ENCODE results near the gene TCF4.

Gene TCF4

GRCh38 chr18:55287149-55287806 is 300.7 kb downstream of the TCF4 start:
- TF ChIP-seq CTCF (IDR thresholded peaks at IDR 0.05; ENCODE audit: borderline replicate concordance, insufficient read depth, low read depth, low read length), result no peak
- no peak overlapping the region for H3K4me3 ChIP-seq (ENCODE audit: low read depth, low read length)

GRCh38 chr18:55286257-55286825 is 301.7 kb downstream of the TCF4 start:
- H3K4me3 ChIP-seq (ENCODE audit: low read depth, low read length), result no peak overlapping the region
- TF ChIP-seq CTCF (IDR thresholded peaks at IDR 0.05; ENCODE audit: borderline replicate concordance, insufficient read depth, low read depth, low read length), result no peak

DNA sequence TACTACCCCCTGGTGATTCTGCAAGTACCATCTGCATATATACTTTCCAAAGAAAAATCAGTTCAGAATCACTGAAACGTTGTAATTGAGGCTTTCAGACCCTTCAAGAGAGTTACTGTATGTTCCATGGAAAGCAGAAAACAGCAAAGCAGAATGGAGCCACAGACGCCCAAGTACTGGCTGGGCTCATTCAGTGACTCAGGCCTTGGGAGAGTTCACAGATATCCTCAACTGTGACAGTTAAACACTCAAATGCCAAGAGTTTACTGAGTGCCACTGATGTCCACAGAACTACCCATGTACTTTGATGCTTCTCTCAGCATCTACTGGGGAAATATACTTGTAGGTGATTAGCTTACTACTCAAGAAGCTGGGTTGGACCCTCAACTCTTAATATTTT is 303.4 kb downstream of the TCF4 start:
- TF ChIP-seq CTCF (IDR thresholded peaks at IDR 0.05; ENCODE audit: borderline replicate concordance, insufficient read depth, low read depth, low read length), result no peak

DNA sequence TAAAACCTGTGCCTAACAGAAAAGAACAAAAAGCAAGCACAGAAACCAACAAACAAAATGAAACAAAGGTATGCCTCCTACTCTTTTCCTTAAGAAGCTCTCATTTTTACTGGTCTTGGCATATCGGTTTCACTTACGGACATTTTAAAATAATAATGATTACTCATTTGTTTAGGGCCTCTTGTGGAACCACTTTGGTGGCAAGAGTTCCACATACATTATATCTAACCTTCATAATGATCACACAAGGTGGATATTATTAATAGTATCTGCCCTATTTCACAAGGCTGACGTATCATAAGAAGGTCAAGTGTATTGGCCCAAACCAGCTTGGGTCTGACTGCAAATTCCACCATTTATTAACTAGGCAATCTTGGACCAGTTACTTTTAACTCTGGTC is 304.7 kb downstream of the TCF4 start:
- no peak overlapping the region for H3K4me3 ChIP-seq (ENCODE audit: low read depth, low read length)
- no peak for TF ChIP-seq CTCF (IDR thresholded peaks at IDR 0.05; ENCODE audit: borderline replicate concordance, insufficient read depth, low read depth, low read length)

More for the DNA sequence above, 303.4 kb downstream of the TCF4 start:
- no peak overlapping the region for H3K4me3 ChIP-seq (ENCODE audit: low read depth, low read length)

- no peak for TF ChIP-seq CTCF (IDR thresholded peaks at IDR 0.05; ENCODE audit: borderline replicate concordance, insufficient read depth, low read depth, low read length)
- H3K4me3 ChIP-seq (ENCODE audit: low read depth, low read length), result no peak overlapping the region
These were observed 307.5 kb downstream of the TCF4 start for GRCh38 chr18:55280503-55280902.

DNA sequence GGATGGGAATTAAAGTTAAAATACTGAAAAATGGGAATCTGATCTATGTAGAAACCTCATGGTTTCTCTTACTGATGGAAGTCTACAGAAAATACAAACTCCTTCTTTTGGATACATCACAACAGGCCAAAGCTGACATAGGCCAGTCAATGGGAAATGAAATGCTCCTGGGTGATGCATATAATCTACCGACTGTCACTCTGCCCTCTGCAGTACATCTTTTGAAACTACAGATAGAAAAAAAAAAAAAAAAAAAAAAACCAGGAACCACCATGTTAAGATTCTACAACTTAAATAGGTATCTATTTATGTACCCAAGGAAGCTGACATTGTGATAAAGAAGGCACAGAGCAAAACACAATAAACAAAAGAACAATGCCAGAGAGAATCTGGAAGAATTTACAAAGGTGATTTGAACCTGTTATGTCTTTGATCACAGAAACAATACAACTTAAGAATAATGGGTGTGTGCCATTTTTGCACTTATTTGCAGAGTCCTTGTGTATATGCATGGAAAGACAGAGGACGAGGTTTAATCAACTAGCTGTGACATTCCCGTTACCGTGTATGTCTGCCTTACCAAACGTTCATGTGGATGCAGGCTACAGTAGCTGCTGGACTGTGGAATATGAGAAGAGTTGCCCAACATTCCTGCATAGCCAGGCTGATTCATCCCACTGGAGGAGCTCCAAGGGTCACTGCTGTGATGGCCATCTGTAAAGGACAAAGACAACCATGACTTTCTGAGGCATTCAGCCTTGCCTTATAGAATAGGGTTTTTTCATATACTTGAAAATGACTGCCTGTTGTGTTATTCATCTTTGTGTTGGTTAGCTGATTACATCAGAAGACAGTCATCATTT is 312.7 kb downstream of the TCF4 start:
- peak; percentile 18; the same call in 1 of the 2 replicates for TF ChIP-seq CTCF (IDR thresholded peaks at IDR 0.05; ENCODE audit: borderline replicate concordance, insufficient read depth, low read depth, low read length)
- no peak overlapping the region for H3K4me3 ChIP-seq (ENCODE audit: low read depth, low read length)
